Heart left ventricle (tissue), 13 donors: Measurements from ENCODE around the gene RALGAPA1.

Source experiments
- CTCF ChIP-seq, 12 donors: fragments of 200-600 bp; sonication (generic) in 4 of 12; IDR thresholded peaks; one replicate each; pipeline versions ENCODE4 v1.5.0 to v1.8.0; 2018 to 2022; ENCODE audit warnings: antibody characterized with exemption in 12 of 12, mild to moderate bottlenecking in 5 of 12
- POLR2A ChIP-seq, 2 donors: fragments of 450-650 bp; IDR thresholded peaks; one replicate each; pipeline ENCODE4 v1.6.1; 2017; ENCODE audit warnings: antibody characterized with exemption in 2 of 2, mild to moderate bottlenecking in 2 of 2, moderate library complexity in 2 of 2
- donor health status: ischemic (EF 13 %, LVEDD 7.1; RV severe dilation, severe dysfunction).
- donor health status: DM: no; HTN: yes; CAD: no.
- donor health status: DM: no; HTN: no; CAD: no.
- donor health status: ischemic (EF 25% LVEDD 6.9; RV normal size, moderate dysfunction).
- donor health status: ischemic (EF 25% LVEDD 5.7; RV mildly dilated, moderate dysfunction).
- donor health status: ischemic (EF 35%, LVEDD 5.7; RV mildly dilated, moderate dysfunction).
- donor health status: nonischemic (EF 11% LVEDD 7.7; RV severe dilation, severe dysfunction).
- donor health status: DM: yes; HTN: yes; CAD: no.
- donor health status: PGD.
- donor health status: ischemic (EF 29% LVEDD 5.4; RV normal size, mild dysfunction).
- donor health status: nonischemic (EF 23%, LVEDD 6.1; RV moderate dilation, normal function).

GRCh38 chr14:35847636-35848035 lies 38.5 kb upstream of the RALGAPA1 start:
- TF ChIP-seq CTCF (IDR thresholded peaks at IDR 0.05) (no peak), POLR2A (IDR thresholded peaks at IDR 0.05) (no peak)
